GM18505 (cell line): ENCODE measurements around the gene KIRREL2.

Experiments used
- ATAC-seq: cut with Tn5 transposase; IDR thresholded peaks from one replicate; pipeline ENCODE4 v1.9.1; 2021; ENCODE audit not compliant: unreplicated experiment
- POLR2A ChIP-seq: IDR thresholded peaks from 4 replicates; pipeline ENCODE4 v1.6.1; 2011; ENCODE audit warnings: borderline replicate concordance; ENCODE audit not compliant: insufficient read depth, insufficient read length; ENCODE audit errors: extremely low read depth

KIRREL2 gene

GRCh38 chr19:35841961-35842595 is 14.6 kb upstream of the KIRREL2 start:
- TF ChIP-seq POLR2A: no peak
- no peak for ATAC-seq

DNA sequence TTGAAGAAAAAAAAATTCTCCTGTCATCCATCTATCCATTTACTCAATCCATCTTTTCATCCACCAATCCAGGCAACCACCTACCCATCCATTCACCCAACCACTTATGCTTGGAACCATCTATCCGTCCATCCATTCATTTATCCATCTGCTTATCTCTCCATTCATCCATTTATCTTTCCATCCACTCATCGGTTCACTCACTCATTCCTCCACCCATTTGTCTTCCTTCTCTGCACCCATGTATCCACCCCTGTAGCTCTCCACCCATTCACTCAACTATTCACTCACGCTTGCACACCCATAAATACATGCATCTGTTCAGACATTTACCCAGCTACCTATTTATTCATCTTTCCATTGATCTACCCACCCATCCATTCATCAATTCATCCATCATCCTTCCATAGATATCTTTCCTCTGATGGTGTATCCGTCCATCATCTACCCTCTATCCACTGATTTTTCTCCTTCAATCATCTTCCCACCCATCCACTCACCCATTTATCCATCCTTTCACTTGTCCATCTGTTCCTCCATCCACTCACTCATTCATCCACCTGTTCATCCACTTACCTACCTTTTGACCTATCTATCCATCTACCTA is 13.9 kb upstream of the KIRREL2 start:
- TF ChIP-seq POLR2A: no peak
- no peak for ATAC-seq

GRCh38 chr19:35843676-35844481 is 12.8 kb upstream of the KIRREL2 start:
- TF ChIP-seq POLR2A: no peak
- no peak for ATAC-seq

- no peak for ATAC-seq
- no peak for TF ChIP-seq POLR2A
Measured at GRCh38 chr19:35844482-35845214, 12.1 kb upstream of the KIRREL2 start.

DNA sequence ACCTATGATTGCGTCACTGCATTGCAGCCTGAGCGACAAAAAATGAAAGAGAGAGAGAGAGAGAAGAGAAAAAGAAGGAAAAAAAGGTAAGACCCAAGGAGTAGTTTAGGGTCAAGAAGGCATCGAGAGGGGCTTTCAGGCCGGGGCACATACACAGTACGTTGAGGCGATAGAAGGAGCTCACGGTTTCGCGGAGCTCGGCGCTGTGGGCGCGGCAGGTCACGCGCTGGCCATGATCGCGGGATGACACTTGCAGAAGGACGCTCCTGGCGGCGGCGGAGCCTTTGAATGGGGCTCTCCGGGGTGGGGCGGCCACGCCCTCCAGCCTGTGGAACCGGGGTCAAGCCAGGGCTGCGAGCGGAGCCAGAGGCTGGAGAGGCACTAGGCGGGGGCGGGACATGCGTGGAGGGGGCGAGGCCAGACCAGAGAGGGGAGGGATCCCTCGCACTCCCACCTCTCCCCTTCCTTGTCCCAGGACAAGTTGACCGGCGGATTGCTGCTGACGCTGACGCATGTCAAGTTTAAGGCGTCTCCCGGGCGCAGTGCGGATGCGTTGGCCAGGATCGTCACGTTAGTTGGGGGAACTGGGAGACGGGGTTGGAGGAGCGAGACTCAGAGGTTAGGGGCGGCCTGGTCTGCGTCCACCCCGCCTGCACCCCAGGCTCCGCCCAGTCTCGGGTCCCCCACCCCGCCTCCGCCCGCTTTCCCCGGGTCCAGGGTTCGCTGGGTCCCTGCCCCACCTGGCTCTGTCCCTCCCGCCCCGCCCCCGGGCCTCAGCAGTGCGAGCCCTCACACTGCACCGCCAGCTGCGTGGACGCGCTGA is 11.3 kb upstream of the KIRREL2 start:
- ATAC-seq: no peak
- no peak for TF ChIP-seq POLR2A

- ATAC-seq: no peak
- TF ChIP-seq POLR2A: no peak
Measured at GRCh38 chr19:35846038-35846668, 10.6 kb upstream of the KIRREL2 start.

DNA sequence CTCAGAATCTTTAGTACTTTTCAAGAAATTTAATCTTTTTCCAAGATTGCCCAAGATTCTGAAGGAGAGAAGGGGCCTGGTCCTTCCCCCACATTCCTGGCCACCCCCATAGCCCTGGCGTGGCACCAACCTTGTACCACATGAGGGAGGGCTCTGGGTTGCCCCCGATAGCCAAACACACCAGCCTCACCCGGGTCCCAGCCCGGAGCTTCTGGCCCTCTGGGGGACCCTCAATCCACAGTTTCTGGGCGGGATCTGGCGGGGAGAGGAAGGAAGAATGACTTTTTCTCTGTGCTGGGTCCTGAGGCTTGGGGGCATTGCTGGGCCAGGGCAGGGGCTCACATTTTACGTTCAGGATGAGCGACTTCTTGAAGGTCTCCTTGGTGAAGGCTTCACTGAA is 8.8 kb upstream of the KIRREL2 start:
- no peak for TF ChIP-seq POLR2A
- ATAC-seq: no peak

- no peak for ATAC-seq
- TF ChIP-seq POLR2A: no peak
Measured at GRCh38 chr19:35848486-35848885, 8.2 kb upstream of the KIRREL2 start.

DNA sequence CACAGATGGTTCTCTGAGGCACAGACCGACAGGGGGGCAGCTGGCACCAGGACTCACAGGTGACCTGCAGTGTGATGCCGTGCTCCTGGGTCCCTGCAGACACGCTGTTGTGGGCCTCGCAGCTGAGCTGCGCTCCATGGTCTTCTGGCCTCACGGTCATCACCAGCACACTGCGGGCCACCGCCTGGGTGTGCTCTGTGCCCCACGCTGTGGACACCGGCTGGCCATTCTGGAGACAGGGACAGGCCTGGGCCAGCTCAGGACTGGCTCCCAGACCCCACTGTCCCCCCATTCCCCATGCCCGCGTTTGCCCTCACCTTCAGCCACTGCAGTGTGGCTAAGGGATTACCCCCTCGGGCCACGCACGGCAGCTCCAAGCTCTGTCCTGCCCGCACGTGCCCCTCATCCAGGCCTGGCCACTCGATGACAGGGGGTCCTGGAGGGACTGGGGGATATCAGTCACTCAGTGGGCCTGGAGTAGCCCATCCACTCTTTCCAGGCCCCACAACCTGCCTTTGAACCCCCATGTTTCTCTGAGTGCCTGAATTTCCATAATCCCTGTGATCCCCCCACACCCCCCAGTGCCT is 7.7 kb upstream of the KIRREL2 start:
- TF ChIP-seq POLR2A: no peak
- no peak for ATAC-seq

- no peak for ATAC-seq
- TF ChIP-seq POLR2A: no peak
Measured at GRCh38 chr19:35851213-35852028, 5.3 kb upstream of the KIRREL2 start.
